Ovary (tissue), 9 donors: ENCODE measurements around the gene LAYN. TPM values are rescaled to one million over a fixed set of nuclear protein-coding genes. Genes with fewer than 3 reads are reported as not detected.
A peak's percentile ranks its signal among the peaks of the same experiment; 100 is the strongest.

Source experiments
- DNase-seq, 5 donors: peaks; one replicate each; pipeline ENCODE4 v3.0.0-alpha.2; 2019 to 2020
- H3K27ac ChIP-seq, 2 donors: fragments of 200-600 bp; one replicate each; pipeline versions ENCODE4 v1.5.1 to v1.8.0; 2019 to 2022
- H3K27me3 ChIP-seq: fragments of 200-600 bp; one replicate; pipeline ENCODE4 v1.8.0; 2022
- H3K36me3 ChIP-seq: fragments of 200-600 bp; sonication (generic); one replicate; pipeline ENCODE4 v1.5.1; 2019
- H3K4me1 ChIP-seq: one replicate; pipeline ENCODE4 v1.8.1; 2013; ENCODE audit warnings: mild to moderate bottlenecking, moderate library complexity; ENCODE audit not compliant: insufficient read depth
- H3K4me3 ChIP-seq: fragments of 200-600 bp; sonication (generic); one replicate; pipeline ENCODE4 v1.5.1; 2017
- H3K9me3 ChIP-seq, 2 donors: fragments of 200-600 bp in 1 of 2; sonication (generic) in 1 of 2; one replicate each; pipeline versions ENCODE4 v1.5.1 to v1.8.1; 2013 to 2019; ENCODE audit warnings: mild to moderate bottlenecking in 1 of 2, moderate library complexity in 1 of 2
- CTCF ChIP-seq, 3 donors: fragments of 450-650 bp in 2 of 3; fragments of 200-600 bp in 1 of 3; IDR thresholded peaks; one replicate each; pipeline versions ENCODE4 v1.5.1 to v1.8.0; 2016 to 2022; ENCODE audit warnings: antibody characterized with exemption in 3 of 3, mild to moderate bottlenecking in 1 of 3
- EP300 ChIP-seq: sonication (generic); formaldehyde crosslinking; IDR thresholded peaks from one replicate; pipeline ENCODE4 v1.6.1; 2017; ENCODE audit warnings: antibody characterized with exemption
- POLR2A ChIP-seq: fragments of 450-650 bp; IDR thresholded peaks from one replicate; pipeline ENCODE4 v1.6.1; 2017; ENCODE audit warnings: antibody characterized with exemption, mild to moderate bottlenecking, moderate library complexity
- WGBS, 3 donors: extraction: QIAGEN DNeasy Blood & Tissue Kit in 1 of 3; methylation state at CpG; one replicate each; pipeline versions ENCODE4 v1.1.5 to v1.1.7; 2013 to 2017; 5-methylcytosine and 5-hydroxymethylcytosine counted together
- intact Hi-C, 4 donors: fragments of 100-400 bp; cut with DNase I; formaldehyde crosslinking; loops; one replicate each; pipeline versions ENCODE4 v1.11.0 to v1.15.1; 2022 to 2023
- polyA plus RNA-seq, 2 donors: library from polyadenylated mRNA; stranded (reverse); fragments of 200-250 nt in 1 of 2; fragments of 350-450 nt in 1 of 2; fragmentation: Illumina TruSeq in 1 of 2; extraction: RNeasy Lipid Tissue Mini Kit (QIAGEN cat#74804) in 1 of 2; gene quantifications; one replicate each; pipeline ENCODE4 v1.2.3, GENCODE V29; 2013 to 2014
- total RNA-seq, 7 donors: library from RNA; depleted of rRNA in 2 of 7; stranded (reverse); fragments of >200 nt in 2 of 7; fragmentation: NEBNext Ultra II Directional in 3 of 7; extraction: Animal tissue kit (Norgen Biotek cat#: 25700) in 3 of 7; gene quantifications; one replicate each; pipeline versions ENCODE4 v1.1.0 to v1.2.4, GENCODE V29; 2016 to 2023
- donor health status: DM: no; HTN: no; CAD: no; lungs with moderate emphysema.
- donor health status: DM: no; HTN: no; CAD: no.
- donor health status: Bipolar disorder and iron deficiency.
- donor health status: DM: yes; HTN: yes; CAD: no.
- donor health status: DM: no; HTN: no; CAD: no.
- donor health status: DM: yes; HTN: yes; CAD: no.

LAYN gene
- total and polyA plus RNA-seq, 9 donors: 17.8 to 45.7 (median 29.1) TPM

GRCh38 chr11:111562692-111563389 lies 22.3 kb downstream of the LAYN start:
- intact Hi-C loops: loop anchor here in 1 of 4 donors (5.0 kb wide), 1 partner anchor 279 kb away; no protein-coding TSS in a partner anchor
- DNase-seq: no peak
- Histone ChIP-seq H3K4me1 (no peaks in the 10 kb centered on the region), H3K36me3 (no peaks in the 10 kb centered on the region), H3K4me3 (no peak overlapping the region), H3K27me3 (no peaks in the 10 kb centered on the region), H3K27ac (no peak overlapping the region), H3K9me3 (no peaks in the 10 kb centered on the region)
- TF ChIP-seq CTCF (IDR thresholded peaks at IDR 0.05) (no peak), EP300 (no peak), POLR2A (no peak)
- 92 to 93% (median 93%) methylated on average over 10 of the region's 10 CpGs for WGBS, 3 donors

- DNase-seq: peak; percentile 60 to 84 (median 72)
- TF ChIP-seq CTCF (IDR thresholded peaks at IDR 0.05): peak; percentile 75 to 83 (median 77)
- no peak for TF ChIP-seq EP300
- no peak for TF ChIP-seq POLR2A
- Histone ChIP-seq H3K36me3 (no peaks in the 10 kb centered on the region), H3K27ac (no peak overlapping the region), H3K4me3 (no peak overlapping the region), H3K9me3 (no peaks in the 10 kb centered on the region), H3K4me1 (peaks cover 4% of the 10 kb centered on the region), H3K27me3 (no peaks in the 10 kb centered on the region)
- intact Hi-C loops: loop anchor here in 1 of 4 donors (5.0 kb wide), 1 partner anchor 277 kb away; no protein-coding TSS in a partner anchor
- WGBS, 3 donors: 62 to 65% (median 63%) methylated on average over 4 of the region's 4 CpGs
Measured at GRCh38 chr11:111565114-111565720, 24.7 kb downstream of the LAYN start.

GRCh38 chr11:111566324-111566723 lies 25.8 kb downstream of the LAYN start:
- no peak for TF ChIP-seq EP300
- TF ChIP-seq CTCF (IDR thresholded peaks at IDR 0.05): no peak
- TF ChIP-seq POLR2A: no peak
- no peaks in the 10 kb centered on the region for H3K27me3 ChIP-seq
- 69 to 76% (median 72%) methylated on average over 7 of the region's 7 CpGs for WGBS, 3 donors
- H3K36me3 ChIP-seq: no peaks in the 10 kb centered on the region
- no peak for DNase-seq
- intact Hi-C loops: loop anchor here in 1 of 4 donors (5.0 kb wide), 1 partner anchor 276 kb away; no protein-coding TSS in a partner anchor
- no peaks in the 10 kb centered on the region for H3K9me3 ChIP-seq
- no peak overlapping the region for H3K27ac ChIP-seq
- H3K4me3 ChIP-seq: no peak overlapping the region
- H3K4me1 ChIP-seq: peaks cover 9% of the 10 kb centered on the region

- H3K4me3 ChIP-seq: no peak overlapping the region
- intact Hi-C loops: loop anchor here in 1 of 4 donors (5.0 kb wide), 1 partner anchor 273 kb away; no protein-coding TSS in a partner anchor
- WGBS, 3 donors: 5 to 10% (median 5%) methylated on average over 4 of the region's 4 CpGs
Measured at GRCh38 chr11:111569476-111569875, 29.0 kb downstream of the LAYN start.

More at GRCh38 chr11:111569476-111569875, 29.0 kb downstream of the LAYN start:
- Histone ChIP-seq H3K9me3 (no peaks in the 10 kb centered on the region), H3K27ac (no peak overlapping the region), H3K36me3 (no peaks in the 10 kb centered on the region), H3K4me1 (peaks cover 20% of the 10 kb centered on the region), H3K27me3 (no peaks in the 10 kb centered on the region)
- TF ChIP-seq CTCF (IDR thresholded peaks at IDR 0.05) (no peak), EP300 (no peak), POLR2A (no peak)
- DNase-seq: no peak
